Measurements from ENCODE around the gene WHRN.
A peak's percentile ranks its signal among the peaks of the same experiment; 100 is the strongest.

Gene WHRN

DNA sequence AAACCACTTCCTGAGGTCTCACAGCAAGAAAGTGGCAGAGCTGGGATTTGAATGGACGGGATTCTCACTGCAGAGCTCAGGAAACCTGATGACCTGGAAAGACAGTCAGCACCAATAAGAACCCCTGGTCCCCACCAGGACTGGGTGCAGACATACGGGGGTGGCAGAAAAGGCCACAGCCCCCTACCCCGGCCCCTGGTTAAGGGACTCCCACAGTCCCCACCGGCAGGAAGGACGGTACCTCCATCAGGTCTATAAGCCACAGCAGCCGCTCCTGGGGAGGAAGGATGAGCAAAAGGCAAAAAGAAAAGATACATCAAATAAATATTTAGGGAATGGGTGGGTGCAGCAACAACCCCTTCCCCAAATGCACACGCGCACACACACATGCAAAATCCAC lies 85.5 kb downstream of the WHRN start:
- no peak for DNase-seq (ENCODE audit: low read depth)

DNA sequence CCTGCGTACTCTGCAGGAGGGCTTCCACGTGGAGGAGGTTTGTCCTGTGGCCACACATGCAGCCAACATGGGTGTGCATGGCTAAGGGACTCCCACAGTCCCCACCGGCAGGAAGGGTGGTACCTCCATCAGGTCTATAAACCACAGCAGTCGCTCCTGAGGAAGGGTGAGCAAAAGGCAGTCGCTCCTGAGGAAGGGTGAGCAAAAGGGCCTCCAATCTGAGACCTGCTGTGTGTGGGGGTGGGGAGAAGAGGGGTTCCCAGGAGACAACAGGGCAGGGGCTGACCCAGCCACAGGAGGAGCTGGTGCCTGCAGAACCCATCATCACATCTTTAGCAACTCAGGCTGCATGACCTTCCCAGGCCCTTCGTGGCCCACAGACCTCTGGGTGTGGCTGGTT lies 87.2 kb downstream of the WHRN start:
- DNase-seq (ENCODE audit: low read depth), result no peak

DNA sequence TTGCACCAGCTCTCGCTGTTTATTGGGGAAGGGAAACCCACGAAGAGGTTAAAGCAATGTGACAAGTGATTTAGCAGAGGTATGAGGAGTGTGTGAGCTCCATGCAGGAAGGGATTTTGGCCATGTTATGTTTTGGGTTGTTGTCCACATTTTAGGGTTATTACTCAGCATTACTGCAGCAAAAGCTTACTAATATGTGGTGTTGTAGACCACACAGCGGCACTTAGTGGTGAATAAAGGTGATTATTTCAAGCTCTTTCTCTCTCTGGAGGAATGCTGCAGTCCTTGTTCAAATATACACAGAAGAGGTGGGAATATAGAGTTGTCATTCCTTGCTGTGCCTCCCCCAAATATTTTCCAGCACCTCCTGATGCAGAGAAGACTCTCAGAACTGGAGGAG lies 87.8 kb downstream of the WHRN start:
- peak; percentile 50 for DNase-seq (ENCODE audit: low read depth)

- DNase-seq (ENCODE audit: low read depth), result no peak
Observed at GRCh38 chr9:114416906-114417305, 88.4 kb downstream of the WHRN start.

GRCh38 chr9:114416290-114416689 lies 89.0 kb downstream of the WHRN start:
- DNase-seq (ENCODE audit: low read depth), result peak; percentile 26

DNA sequence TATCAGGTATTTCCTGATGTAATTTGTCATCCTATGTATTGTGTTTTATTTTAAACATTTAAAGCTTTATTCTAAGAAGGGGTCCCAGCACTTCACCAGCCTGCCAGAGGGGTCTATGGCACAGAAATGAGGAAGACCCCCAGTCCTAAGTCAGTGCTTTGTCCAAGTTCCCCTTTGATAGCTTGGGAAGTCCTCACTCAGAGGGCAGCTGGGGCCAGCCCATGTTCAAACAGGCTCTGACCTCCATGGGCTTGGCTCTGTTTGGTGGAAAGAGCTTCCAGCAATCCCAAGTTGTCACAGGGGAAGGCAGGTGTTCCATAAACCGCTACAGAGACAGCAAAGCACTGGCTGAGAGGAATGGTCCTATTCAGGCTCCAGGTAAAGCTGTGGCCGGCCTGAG lies 90.9 kb downstream of the WHRN start:
- no peak for DNase-seq (ENCODE audit: low read depth)

DNA sequence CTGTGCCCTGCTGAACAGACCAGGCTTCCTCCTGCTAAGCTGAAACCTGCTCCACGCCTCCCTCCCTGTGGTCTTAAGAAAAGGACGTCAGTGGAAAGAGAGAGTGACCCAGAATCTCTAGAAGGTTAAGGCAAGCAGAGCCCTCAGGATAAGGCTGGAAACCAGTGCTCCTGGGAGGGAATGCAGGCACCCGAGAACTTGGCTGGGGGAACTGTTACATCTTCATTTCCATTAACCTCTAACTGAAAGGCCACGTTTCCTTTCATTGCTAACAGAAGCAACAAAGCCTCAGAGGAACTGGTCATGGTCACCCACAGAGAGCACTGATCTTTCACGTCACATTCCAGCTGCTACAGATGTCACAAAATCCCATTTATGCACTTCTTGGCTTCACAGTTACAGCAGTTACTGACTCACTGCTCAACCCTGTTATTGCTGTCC lies 91.4 kb downstream of the WHRN start:
- peak; percentile 24 for DNase-seq (ENCODE audit: low read depth)

GRCh38 chr9:114412048-114412683 lies 93.1 kb downstream of the WHRN start:
- no peak for DNase-seq (ENCODE audit: low read depth)

DNA sequence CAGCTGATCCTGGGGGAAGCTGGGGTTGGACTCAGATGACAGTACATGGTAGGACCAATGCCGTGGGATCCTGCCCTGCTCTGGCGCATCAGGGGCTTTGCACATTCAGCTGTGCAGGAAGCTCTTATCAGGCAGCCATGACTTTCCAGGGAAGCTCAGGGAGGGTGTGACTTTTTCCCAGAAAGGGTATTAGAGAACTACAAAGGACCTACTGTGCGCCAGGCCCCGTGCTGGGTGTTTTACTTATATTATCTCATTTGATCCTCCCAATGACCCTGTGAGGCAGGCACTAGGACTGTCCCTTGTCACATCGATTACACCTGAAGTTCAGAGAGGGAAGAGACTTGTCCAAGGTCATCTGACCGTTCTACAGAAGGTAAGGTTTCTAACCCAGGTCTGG lies 93.8 kb downstream of the WHRN start:
- DNase-seq (ENCODE audit: low read depth), result no peak

DNA sequence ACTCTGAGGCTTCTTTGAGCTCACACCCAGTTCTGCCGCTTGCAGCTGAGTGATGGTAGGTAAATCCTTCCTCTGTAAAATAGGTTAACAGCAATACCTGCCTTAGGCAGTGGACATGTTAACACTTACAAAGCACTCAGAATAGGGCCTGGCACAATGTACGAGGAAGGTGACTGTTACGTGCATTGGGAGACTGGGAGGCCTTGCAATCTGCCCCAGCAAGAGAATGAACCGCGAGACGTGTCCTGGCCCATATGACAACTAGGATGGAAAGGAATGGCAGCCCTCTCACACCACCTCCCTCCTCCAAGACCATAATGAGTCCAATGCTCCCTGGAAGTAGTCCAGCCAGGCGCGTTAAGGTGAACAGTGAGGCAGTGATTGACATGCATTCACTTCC lies 94.4 kb downstream of the WHRN start:
- DNase-seq (ENCODE audit: low read depth), result no peak

DNA sequence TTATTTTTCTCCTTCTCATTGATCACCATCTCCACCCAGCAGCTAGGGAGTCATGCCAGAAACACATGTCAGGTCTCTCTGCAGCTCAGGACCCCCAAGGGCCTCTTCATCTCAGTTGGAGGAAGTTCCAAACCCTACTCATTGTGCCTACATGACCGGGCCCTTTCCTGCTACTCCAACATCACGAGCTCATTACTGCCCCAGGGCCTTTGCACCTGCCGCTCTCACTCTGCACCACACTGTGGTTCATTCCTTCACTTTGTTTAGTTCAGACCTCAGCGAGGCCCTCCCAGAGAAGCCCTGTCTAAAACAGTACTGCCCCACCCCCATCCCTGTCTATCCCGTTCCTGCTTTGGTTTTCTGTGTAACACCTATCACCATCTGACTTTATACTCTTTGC lies 95.4 kb downstream of the WHRN start:
- DNase-seq (ENCODE audit: low read depth), result no peak

DNA sequence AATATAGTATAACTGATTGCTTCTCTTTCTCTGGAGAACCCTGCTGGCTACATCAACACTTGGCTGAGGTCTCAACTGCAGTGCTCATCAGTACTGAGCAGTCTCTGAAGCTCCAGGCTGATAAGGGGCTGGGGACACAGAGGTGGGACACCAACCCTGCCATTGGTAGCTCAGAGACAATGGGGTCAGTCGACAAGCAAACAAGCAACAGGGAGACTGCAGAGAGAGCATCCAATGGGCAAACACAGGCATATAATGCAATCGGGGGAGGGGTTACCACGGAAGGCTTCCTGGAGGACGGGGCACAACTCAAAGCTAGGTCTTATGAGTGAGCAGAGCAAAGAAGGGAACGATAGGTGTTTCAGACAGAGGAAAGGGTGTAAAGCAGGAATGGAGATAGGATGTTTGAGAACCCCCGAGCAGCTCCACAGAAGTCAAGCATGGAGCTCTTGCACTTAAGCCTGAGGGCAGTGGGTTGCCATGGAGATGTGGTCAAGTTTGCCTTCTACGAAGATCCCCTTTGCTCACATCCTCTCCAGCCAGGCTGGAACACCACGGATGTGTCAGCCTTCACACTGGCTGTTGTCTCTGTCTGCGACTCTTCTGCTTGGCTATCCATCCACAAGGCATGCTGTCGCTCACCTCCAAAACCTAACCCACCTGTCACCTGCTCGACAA lies 96.0 kb downstream of the WHRN start:
- DNase-seq (ENCODE audit: low read depth), result peak; percentile 72

DNA sequence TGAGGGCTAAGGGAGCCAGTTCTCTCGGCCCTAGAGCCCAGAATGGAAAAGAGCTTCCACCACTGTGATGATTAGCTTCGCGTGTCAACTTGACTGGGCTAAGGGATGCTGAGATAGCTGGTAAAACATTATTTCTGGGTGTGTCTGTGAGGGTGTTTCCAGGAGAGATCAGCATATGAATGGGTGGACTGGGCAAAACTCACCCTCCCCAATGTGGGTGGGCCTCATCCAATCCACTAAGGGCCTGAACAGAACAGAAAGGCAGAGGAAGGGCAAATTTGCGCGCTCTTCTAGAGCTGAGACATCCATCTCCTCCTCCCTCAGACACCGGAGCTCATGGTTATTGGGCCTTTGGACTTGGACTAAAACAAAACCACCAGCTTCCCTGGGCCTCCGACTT lies 96.6 kb downstream of the WHRN start:
- no peak for DNase-seq (ENCODE audit: low read depth)

- no peak for DNase-seq (ENCODE audit: low read depth)
Observed at GRCh38 chr9:114407889-114408288, 97.4 kb downstream of the WHRN start.

- DNase-seq (ENCODE audit: low read depth), result no peak
Observed at GRCh38 chr9:114406441-114406840, 98.8 kb downstream of the WHRN start.

DNA sequence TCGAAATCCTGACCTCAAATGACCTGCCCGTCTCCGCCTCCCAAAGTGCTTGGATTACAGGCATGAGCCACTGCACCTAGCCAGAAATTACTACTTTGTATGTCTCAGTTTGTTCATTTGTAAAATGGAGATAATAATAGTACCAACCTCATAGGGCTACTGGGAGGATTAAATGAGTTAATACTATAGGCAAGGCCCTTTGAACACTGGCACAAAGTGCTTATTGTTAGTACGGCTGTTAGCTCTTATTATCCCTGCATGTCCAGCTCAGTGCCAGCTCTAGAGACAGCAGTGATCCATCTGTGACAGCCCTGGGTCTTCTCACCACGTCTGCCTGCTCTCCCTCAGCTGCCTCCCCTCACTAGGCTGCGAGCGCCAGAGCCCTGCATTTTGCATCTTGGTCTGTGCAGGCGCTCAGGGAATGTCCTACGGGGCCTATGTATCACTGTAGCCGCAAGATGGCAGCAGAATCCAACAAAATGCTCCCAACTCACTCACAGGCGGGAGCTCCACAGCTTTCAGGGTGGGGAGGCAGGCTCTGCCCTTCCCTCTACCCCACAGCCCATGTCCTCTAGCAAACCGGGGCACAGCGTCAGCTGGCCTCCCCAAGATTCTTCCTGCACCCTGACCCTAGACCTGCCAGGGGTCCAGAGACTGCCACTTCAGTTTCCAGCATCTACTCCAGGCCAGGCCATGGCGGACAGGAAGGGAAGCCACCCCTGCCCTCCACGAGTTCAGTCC lies 99.8 kb downstream of the WHRN start:
- DNase-seq (ENCODE audit: low read depth), result peak; percentile 64

GRCh38 chr9:114404531-114404930 lies 100.7 kb downstream of the WHRN start:
- no peak for DNase-seq (ENCODE audit: low read depth)

DNA sequence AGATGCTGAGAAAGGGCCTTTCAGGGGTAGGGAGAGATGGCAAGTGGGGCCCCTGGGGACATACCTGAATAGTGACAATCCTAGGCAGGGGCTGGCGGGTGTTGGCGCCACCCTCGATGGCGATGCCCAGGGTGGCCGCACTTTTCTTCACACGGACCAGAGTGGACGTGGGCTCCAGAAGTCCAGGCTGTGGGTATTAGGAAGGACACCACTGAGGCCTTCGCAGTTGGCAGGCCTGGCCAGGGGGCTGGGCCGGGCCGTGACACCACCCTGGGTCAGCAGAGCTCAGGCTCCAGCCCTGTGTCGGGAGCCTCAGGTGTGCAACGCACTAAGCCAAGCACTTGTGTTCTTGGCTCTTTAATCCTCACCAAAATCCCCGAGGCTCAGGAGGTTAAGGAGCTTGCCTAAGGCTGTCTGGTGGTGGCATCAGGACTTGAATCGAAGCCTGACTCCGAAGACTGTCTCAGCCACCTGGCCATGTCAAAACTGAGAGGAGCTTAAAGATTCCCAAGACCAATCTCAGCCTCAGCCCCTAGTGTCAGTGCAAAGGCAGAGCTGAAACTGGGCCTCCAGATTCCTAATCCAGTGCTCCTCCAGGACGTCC lies 102.0 kb downstream of the WHRN start:
- DNase-seq (ENCODE audit: low read depth), result no peak

GRCh38 chr9:114401344-114401743 lies 103.9 kb downstream of the WHRN start:
- no peak for DNase-seq (ENCODE audit: low read depth)

- no peak for DNase-seq (ENCODE audit: low read depth)
Observed at GRCh38 chr9:114400772-114401171, 104.5 kb downstream of the WHRN start.

DNA sequence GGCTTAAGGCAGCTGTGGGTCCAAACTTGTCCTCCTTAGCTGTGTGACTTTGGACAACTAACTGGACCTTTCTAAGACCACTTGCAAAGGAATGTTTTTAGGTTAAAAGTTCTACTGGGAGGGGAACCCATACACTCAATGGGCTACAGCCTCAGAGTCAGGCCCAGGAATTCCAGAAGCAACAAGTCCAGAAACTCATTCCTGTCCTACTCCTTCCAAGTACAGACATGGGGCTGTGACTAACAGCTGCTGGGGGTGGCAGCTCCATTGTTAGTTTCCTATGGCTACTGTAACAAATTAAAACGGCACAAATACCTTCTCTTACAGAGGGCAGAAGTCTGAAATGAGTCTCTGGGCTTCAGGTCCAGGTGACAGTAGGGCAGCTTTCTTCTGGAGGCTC lies 105.1 kb downstream of the WHRN start:
- DNase-seq (ENCODE audit: low read depth), result no peak

- no peak for DNase-seq (ENCODE audit: low read depth)
Observed at GRCh38 chr9:114399381-114399780, 105.9 kb downstream of the WHRN start.

Measured in amniotic epithelial cell (primary cell).